GM12872 (cell line): ENCODE results near the gene RFX2.

ENCODE experiments used
- CTCF ChIP-seq: IDR thresholded peaks from 3 replicates; pipeline ENCODE4 v1.5.1; 2011; ENCODE audit warnings: low read depth, mild to moderate bottlenecking, low read length, moderate library complexity; ENCODE audit not compliant: insufficient read depth

Gene RFX2

GRCh38 chr19:6011206-6011605 is 99.1 kb downstream of the RFX2 start:
- no peak for TF ChIP-seq CTCF

GRCh38 chr19:6010107-6010506 is 100.2 kb downstream of the RFX2 start:
- TF ChIP-seq CTCF = no peak

GRCh38 chr19:6007866-6008265 is 102.4 kb downstream of the RFX2 start:
- no peak for TF ChIP-seq CTCF

- TF ChIP-seq CTCF = no peak
These were observed 103.4 kb downstream of the RFX2 start for GRCh38 chr19:6006896-6007295.

- TF ChIP-seq CTCF = no peak
These were observed 104.8 kb downstream of the RFX2 start for GRCh38 chr19:6005321-6006069.

- TF ChIP-seq CTCF = no peak
These were observed 106.3 kb downstream of the RFX2 start for GRCh38 chr19:6003976-6004375.

GRCh38 chr19:6002591-6002990 is 107.7 kb downstream of the RFX2 start:
- no peak for TF ChIP-seq CTCF
